Subcutaneous abdominal adipose tissue (tissue), 5 donors: ENCODE measurements around the gene DPM2.

Experiments used
- H3K27ac ChIP-seq: one replicate; pipeline ENCODE4 v1.7.0; 2013; ENCODE audit warnings: low read depth, mild to moderate bottlenecking, inconsistent platforms, low read length, moderate library complexity
- H3K27me3 ChIP-seq, 5 donors: one replicate each; pipeline ENCODE4 v1.7.0; 2013; ENCODE audit warnings: low read length in 5 of 5, inconsistent platforms in 1 of 5; ENCODE audit not compliant: control insufficient read depth in 5 of 5, insufficient read depth in 4 of 5
- H3K36me3 ChIP-seq, 5 donors: one replicate each; pipeline ENCODE4 v1.7.0; 2013; ENCODE audit warnings: low read length in 5 of 5; ENCODE audit not compliant: control insufficient read depth in 5 of 5, insufficient read depth in 5 of 5
- H3K4me1 ChIP-seq, 5 donors: one replicate each; pipeline ENCODE4 v1.7.0; 2013; ENCODE audit warnings: low read length in 5 of 5, mild to moderate bottlenecking in 3 of 5, moderate library complexity in 1 of 5; ENCODE audit not compliant: control insufficient read depth in 5 of 5, insufficient read depth in 5 of 5
- H3K4me3 ChIP-seq, 5 donors: one replicate each; pipeline ENCODE4 v1.7.0; 2013; ENCODE audit warnings: low read length in 5 of 5, low read depth in 1 of 5
- H3K9ac ChIP-seq, 5 donors: one replicate each; pipeline ENCODE4 v1.7.0; 2013; ENCODE audit warnings: low read length in 5 of 5, mild to moderate bottlenecking in 4 of 5, moderate library complexity in 3 of 5
- H3K9me3 ChIP-seq, 5 donors: one replicate each; pipeline ENCODE4 v1.7.0; 2013; ENCODE audit warnings: low read length in 5 of 5; ENCODE audit not compliant: control insufficient read depth in 5 of 5
- donor health status: healthy.
- donor health status: healthy.
- donor health status: healthy.
- donor health status: healthy.
- donor health status: healthy.

Gene DPM2

DNA sequence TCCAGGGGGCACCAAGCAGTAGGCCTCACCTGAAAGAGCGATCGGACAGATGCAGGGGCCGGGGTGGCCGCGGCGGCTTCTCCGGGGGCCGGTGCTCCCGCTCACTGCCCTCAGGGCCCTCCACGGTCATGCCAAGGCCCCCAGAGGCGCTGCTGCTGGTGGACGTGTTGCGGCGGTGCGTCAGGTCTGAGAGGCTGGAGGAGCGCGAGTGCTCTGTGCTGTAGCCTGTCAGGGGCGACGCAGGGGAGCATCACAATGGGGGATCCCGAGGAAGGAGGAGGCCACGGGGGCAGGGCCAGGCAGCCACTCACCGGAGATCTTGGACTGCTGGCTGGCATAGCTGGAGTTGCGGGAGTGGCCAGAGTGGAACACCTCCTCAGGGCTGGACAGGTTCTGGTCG, 7.7 kb upstream of the DPM2 start:
- no peak overlapping the region for H3K9ac ChIP-seq
- no peaks in the 10 kb centered on the region for H3K27me3 ChIP-seq
- no peak overlapping the region for H3K27ac ChIP-seq
- no peak overlapping the region for H3K4me3 ChIP-seq
- H3K36me3 ChIP-seq, result peaks cover 0 to 23% (median 14%) of the 10 kb centered on the region in 5 donors
- peaks cover 0 to 16% (median 4%) of the 10 kb centered on the region in 5 donors for H3K4me1 ChIP-seq
- no peaks in the 10 kb centered on the region for H3K9me3 ChIP-seq

DNA sequence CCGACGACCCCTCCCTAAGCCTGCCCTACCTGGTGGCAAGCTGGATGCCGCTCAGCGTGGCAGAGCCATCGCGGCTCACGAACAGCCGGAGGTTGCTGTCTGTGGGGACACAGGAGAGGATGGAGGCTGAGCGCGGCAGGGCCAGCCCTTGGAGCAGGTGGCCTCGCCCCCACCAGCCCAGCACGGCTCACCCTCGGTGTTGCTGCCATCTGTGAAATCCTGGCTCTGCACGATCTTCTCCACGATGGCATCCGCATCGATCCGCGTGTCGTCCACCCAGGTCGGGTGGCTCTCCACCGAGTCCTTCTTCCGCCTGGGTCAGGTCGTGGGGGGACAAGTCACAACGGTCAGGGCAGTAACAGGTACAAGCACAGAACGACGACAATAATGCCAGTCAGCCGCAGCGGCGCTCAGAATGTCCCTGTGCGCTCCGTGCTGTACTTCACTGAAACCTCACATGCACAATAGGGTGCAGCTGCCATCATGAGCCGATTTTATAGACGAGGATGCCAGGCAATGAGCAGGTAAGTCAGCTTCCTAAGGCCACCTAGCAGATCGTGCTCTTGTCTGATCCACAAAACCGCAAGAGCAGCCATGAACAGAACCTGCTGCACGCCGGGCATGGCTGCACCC, 7.0 kb upstream of the DPM2 start:
- no peak overlapping the region for H3K4me3 ChIP-seq
- no peaks in the 10 kb centered on the region for H3K9me3 ChIP-seq
- peaks cover 0 to 12% (median 3%) of the 10 kb centered on the region in 5 donors for H3K4me1 ChIP-seq
- no peak overlapping the region for H3K27ac ChIP-seq
- no peaks in the 10 kb centered on the region for H3K27me3 ChIP-seq
- H3K36me3 ChIP-seq, result peaks cover 0 to 22% (median 16%) of the 10 kb centered on the region in 5 donors
- no peak overlapping the region for H3K9ac ChIP-seq

GRCh38 chr9:127943731-127944144, 6.1 kb upstream of the DPM2 start:
- Histone ChIP-seq H3K27ac (no peak overlapping the region), H3K4me1 (peaks cover 0 to 11% (median 2%) of the 10 kb centered on the region in 5 donors), H3K9me3 (no peaks in the 10 kb centered on the region), H3K27me3 (no peaks in the 10 kb centered on the region), H3K4me3 (no peak overlapping the region), H3K36me3 (peaks cover 0 to 22% (median 16%) of the 10 kb centered on the region in 5 donors), H3K9ac (no peak overlapping the region)

DNA sequence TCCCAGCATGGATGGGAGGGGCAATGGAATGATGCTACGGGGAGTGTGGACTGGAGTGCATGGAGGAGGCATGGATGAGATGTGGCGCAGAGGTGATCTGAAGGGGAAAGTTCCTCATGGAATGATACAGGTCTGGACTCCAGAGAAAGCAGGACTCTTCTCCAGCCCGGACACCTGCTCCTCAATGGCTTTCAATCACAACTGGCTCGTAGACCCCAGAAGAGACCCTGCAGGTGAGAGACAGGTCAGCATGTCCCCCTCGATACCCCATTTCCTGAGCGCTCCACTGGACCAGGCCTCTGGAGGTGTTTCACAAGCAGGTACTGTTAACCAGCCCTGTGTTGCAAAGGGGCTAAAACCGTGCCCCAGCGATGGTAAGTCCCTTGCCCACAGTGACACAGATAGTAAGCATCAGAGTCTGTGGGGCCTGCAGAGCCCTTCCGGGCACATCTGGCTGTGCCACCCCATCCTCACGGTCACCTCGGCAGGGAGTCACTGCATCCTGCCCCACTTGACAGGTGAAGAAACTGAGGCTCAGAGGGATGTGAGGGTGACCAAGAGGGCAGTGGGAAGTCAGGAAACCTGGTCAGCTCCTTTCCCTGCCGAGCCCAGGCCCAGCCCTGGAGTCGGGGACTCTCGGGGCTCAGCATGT, 5.5 kb upstream of the DPM2 start:
- no peak overlapping the region for H3K9ac ChIP-seq
- H3K9me3 ChIP-seq, result no peaks in the 10 kb centered on the region
- no peak overlapping the region for H3K4me3 ChIP-seq
- H3K27me3 ChIP-seq, result no peaks in the 10 kb centered on the region
- H3K27ac ChIP-seq, result no peak overlapping the region
- H3K36me3 ChIP-seq, result peaks cover 0 to 22% (median 16%) of the 10 kb centered on the region in 5 donors
- H3K4me1 ChIP-seq, result peaks cover 2 to 16% (median 5%) of the 10 kb centered on the region in 5 donors

DNA sequence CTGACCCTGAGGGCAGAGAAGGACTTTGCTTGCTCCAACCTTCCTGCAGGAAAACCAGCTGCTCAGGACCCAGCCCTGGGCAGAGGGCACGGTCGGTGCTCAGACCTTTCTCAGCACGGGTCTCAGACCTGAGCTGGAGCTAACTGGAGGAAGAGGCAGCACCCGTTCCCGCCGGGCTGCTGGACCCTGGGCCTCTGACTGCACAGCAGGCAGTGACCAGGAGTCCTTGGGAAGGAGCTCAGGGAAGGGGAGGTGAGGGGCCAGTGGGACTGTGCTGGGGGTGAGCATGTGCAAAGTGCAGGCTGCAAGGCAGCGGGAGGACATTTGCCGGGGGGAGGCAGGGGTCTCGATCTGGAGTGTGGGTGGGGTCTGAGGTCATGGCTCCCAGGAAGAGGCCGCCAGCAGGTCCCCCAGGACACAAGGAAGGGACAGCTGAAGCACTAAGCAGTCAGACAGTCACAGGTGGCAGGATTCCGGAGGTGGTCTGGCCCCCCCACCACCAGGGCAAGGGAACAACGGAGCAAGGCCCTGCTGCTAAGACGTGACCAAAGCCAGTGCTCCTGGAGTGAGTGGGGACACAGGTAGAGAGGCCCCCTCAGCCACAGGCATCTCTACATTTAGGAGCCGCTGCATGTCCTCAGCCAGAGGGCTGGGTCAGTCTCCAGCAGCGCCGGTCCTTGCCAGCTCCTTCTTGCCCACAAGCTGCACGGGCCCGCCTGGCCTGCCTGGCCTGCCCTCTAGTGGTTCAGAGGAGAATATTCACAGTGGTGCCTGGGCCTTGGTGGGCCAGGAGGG, 4.8 kb upstream of the DPM2 start:
- H3K27me3 ChIP-seq, result no peaks in the 10 kb centered on the region
- H3K4me1 ChIP-seq, result peaks cover 4 to 24% (median 9%) of the 10 kb centered on the region in 5 donors
- H3K27ac ChIP-seq, result no peak overlapping the region
- peaks cover 0 to 18% (median 16%) of the 10 kb centered on the region in 5 donors for H3K36me3 ChIP-seq
- H3K9me3 ChIP-seq, result no peaks in the 10 kb centered on the region
- no peak overlapping the region for H3K9ac ChIP-seq
- H3K4me3 ChIP-seq, result no peak overlapping the region

- H3K9ac ChIP-seq, result no peak overlapping the region
- no peak overlapping the region for H3K27ac ChIP-seq
- H3K27me3 ChIP-seq, result no peaks in the 10 kb centered on the region
- H3K4me3 ChIP-seq, result no peak overlapping the region
- no peaks in the 10 kb centered on the region for H3K9me3 ChIP-seq
- peaks cover 6 to 29% (median 14%) of the 10 kb centered on the region in 5 donors for H3K4me1 ChIP-seq
- peaks cover 0 to 18% (median 16%) of the 10 kb centered on the region in 5 donors for H3K36me3 ChIP-seq
Observed at GRCh38 chr9:127941961-127942215, 4.2 kb upstream of the DPM2 start.

DNA sequence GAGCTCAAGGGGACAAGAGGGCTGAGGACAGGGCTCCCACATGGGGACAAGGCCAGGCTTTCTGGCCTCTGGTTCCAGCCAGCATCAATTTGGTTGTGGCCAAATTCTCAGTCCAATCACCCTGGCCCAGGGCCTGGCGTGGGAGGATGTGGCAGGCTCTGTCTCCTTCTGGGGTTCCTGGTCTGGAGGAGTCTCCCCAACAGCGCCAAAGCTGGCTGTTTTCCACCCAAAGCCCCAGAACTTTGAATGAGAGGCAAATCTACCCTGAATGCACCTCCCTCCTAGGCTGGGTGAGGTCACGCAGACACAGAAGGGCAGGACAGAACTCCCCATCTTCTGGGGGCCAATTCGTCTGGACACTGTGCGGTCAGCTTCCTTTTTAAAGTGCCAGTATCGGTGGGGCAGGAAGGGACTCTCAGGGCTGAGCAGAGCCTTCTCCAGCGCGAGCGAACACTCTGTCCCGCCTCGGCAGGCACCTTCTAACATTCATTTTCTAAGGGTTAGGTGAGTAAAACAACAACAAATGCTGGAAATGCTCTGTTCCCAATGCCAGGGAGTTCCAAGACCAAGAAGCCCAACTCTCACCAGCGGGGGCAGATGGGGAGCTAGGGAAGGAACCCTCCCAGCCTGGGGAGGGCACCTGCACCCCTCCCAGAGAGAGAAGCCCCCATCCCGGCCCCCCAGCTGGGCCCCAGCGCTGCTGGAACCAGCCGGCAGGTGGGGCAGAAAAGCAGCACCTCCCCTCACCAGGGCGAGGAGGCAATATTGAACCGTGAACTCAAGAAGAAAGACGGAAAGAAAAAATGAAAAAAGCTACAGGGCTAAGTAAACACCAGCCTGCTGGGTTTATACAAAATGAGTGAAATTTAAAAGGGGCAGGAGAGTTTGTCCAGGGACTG, 3.7 kb upstream of the DPM2 start:
- Histone ChIP-seq H3K9me3 (no peaks in the 10 kb centered on the region), H3K36me3 (peaks cover 0 to 19% (median 16%) of the 10 kb centered on the region in 5 donors), H3K9ac (no peak overlapping the region), H3K27me3 (no peaks in the 10 kb centered on the region), H3K4me1 (peaks cover 9 to 35% (median 20%) of the 10 kb centered on the region in 5 donors), H3K27ac (no peak overlapping the region), H3K4me3 (no peak overlapping the region)

- Histone ChIP-seq H3K9ac (no peak overlapping the region), H3K4me3 (no peak overlapping the region), H3K4me1 (peaks cover 9 to 40% (median 27%) of the 10 kb centered on the region in 5 donors), H3K27ac (no peak overlapping the region), H3K36me3 (peaks cover 0 to 21% (median 16%) of the 10 kb centered on the region in 5 donors), H3K9me3 (no peaks in the 10 kb centered on the region), H3K27me3 (no peaks in the 10 kb centered on the region)
Observed at GRCh38 chr9:127940593-127940992, 2.9 kb upstream of the DPM2 start.

- H3K4me3 ChIP-seq, result peak overlapping the region; percentile 73 to 95 (median 81)
- no peaks in the 10 kb centered on the region for H3K27me3 ChIP-seq
- peaks cover 7 to 39% (median 29%) of the 10 kb centered on the region in 5 donors for H3K4me1 ChIP-seq
- no peak overlapping the region for H3K27ac ChIP-seq
- peaks cover 0 to 22% (median 4%) of the 10 kb centered on the region in 5 donors for H3K36me3 ChIP-seq
- peak overlapping the region in 4 of 5 donors; percentile 66 to 93 (median 88) for H3K9ac ChIP-seq
- no peaks in the 10 kb centered on the region for H3K9me3 ChIP-seq
Observed at GRCh38 chr9:127938298-127938690, 640 bp upstream of the DPM2 start.
